Immature natural killer cell (primary cell): ENCODE measurements around the gene TRIO. TPM values are rescaled to one million over a fixed set of nuclear protein-coding genes. Genes with fewer than 3 reads are reported as not detected.
A peak's percentile ranks its signal among the peaks of the same experiment; 100 is the strongest.
"Not testable (repeated sequence)": the region's sequence is repeated elsewhere in the genome, so short reads cannot be mapped to it uniquely, and the experiment has no call there.

Experiments used
- DNase-seq, 3 donors: peaks; one replicate each; pipeline ENCODE4 v3.0.0; 2022; ENCODE audit warnings: mixed read lengths in 1 of 3
- H3K27ac Mint-ChIP-seq, 6 donors: one replicate each; pipeline ENCODE4 v1.8.0; 2020; ENCODE audit warnings: mixed read lengths in 6 of 6, mild to moderate bottlenecking in 5 of 6, inconsistent platforms in 4 of 6, moderate library complexity in 3 of 6
- H3K27me3 Mint-ChIP-seq, 3 donors: one replicate each; pipeline ENCODE4 v1.8.0; 2020 to 2021; ENCODE audit warnings: low read depth in 3 of 3, mild to moderate bottlenecking in 3 of 3, mixed read lengths in 3 of 3, moderate library complexity in 3 of 3, inconsistent platforms in 1 of 3
- H3K36me3 Mint-ChIP-seq, 3 donors: one replicate each; pipeline ENCODE4 v1.8.0; 2020; ENCODE audit warnings: mixed read lengths in 3 of 3, inconsistent platforms in 2 of 3, mild to moderate bottlenecking in 2 of 3
- H3K4me1 Mint-ChIP-seq, 2 donors: one replicate each; pipeline ENCODE4 v1.8.0; 2020; ENCODE audit warnings: inconsistent platforms in 2 of 2, mild to moderate bottlenecking in 2 of 2, mixed read lengths in 2 of 2, moderate library complexity in 1 of 2
- H3K4me3 Mint-ChIP-seq, 5 donors: one replicate each; pipeline ENCODE4 v1.8.0; 2020; ENCODE audit warnings: mild to moderate bottlenecking in 5 of 5, mixed read lengths in 5 of 5, inconsistent platforms in 3 of 5, moderate library complexity in 3 of 5
- H3K9me3 Mint-ChIP-seq, 6 donors: one replicate each; pipeline ENCODE4 v1.8.0; 2020; ENCODE audit warnings: mild to moderate bottlenecking in 6 of 6, mixed read lengths in 6 of 6, inconsistent platforms in 4 of 6, moderate library complexity in 3 of 6
- polyA plus RNA-seq, 3 donors: library from polyadenylated mRNA; unstranded; fragments of 300-500 nt; fragmentation: Illumina TruSeq; gene quantifications; one replicate each; pipeline ENCODE4 v1.2.3, GENCODE V29; 2021

TRIO gene
- polyA plus RNA-seq, 3 donors from 2014 or later: 0.70 to 2.3 (median 1.2) TPM

- H3K4me1 Mint-ChIP-seq, H3K9me3 Mint-ChIP-seq, H3K27ac Mint-ChIP-seq, H3K27me3 Mint-ChIP-seq, DNase-seq, H3K4me3 Mint-ChIP-seq: not testable (repeated sequence)
- H3K36me3 Mint-ChIP-seq: peaks cover 22 to 58% (median 32%) of the 10 kb centered on the region in 3 donors
These were observed 249.4 kb downstream of the TRIO start for GRCh38 chr5:14392552-14392951.

- peaks cover 0 to 3% (median 0%) of the 10 kb centered on the region in 3 donors for H3K27me3 Mint-ChIP-seq
- no peak for DNase-seq
- peaks cover 17 to 43% (median 32%) of the 10 kb centered on the region in 3 donors for H3K36me3 Mint-ChIP-seq
- no peaks in the 10 kb centered on the region for H3K9me3 Mint-ChIP-seq
- H3K4me3 Mint-ChIP-seq: no peak overlapping the region
- H3K4me1 Mint-ChIP-seq: no peaks in the 10 kb centered on the region
- H3K27ac Mint-ChIP-seq: no peak overlapping the region
These were observed 251.2 kb downstream of the TRIO start for GRCh38 chr5:14394365-14394764.

GRCh38 chr5:14395411-14395810 lies 252.3 kb downstream of the TRIO start:
- H3K27ac Mint-ChIP-seq: no peak overlapping the region
- H3K27me3 Mint-ChIP-seq: peaks cover 0 to 1% (median 0%) of the 10 kb centered on the region in 3 donors
- H3K4me1 Mint-ChIP-seq: no peaks in the 10 kb centered on the region
- H3K9me3 Mint-ChIP-seq: no peaks in the 10 kb centered on the region
- H3K4me3 Mint-ChIP-seq: no peak overlapping the region
- no peak for DNase-seq
- H3K36me3 Mint-ChIP-seq: peaks cover 8 to 33% (median 24%) of the 10 kb centered on the region in 3 donors

DNA sequence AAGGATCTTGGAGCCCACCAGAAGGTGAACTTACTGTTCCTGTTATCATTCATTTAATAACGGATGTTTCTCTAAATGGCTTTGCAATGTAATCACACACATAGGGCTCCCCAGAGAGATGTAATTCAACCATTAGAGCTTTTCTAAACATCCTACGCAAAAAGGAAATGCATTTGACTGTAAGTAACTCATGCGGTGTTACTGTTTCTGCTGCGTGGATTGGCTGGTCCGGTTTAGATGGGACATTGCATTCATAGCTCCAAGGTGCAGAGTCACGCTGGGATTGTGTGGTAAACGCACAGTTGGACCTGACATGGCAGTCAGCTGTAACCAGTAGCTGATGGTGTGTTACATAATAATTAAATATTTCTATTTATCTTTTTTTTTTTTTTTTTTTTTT lies 252.9 kb downstream of the TRIO start:
- Mint-ChIP-seq H3K36me3 (peaks cover 1 to 29% (median 21%) of the 10 kb centered on the region in 3 donors), H3K27me3 (peaks cover 0 to 1% (median 0%) of the 10 kb centered on the region in 3 donors), H3K27ac (no peak overlapping the region), H3K4me1 (no peaks in the 10 kb centered on the region), H3K4me3 (no peak overlapping the region), H3K9me3 (no peaks in the 10 kb centered on the region)
- DNase-seq: no peak

GRCh38 chr5:14396737-14397136 lies 253.6 kb downstream of the TRIO start:
- Mint-ChIP-seq H3K9me3 (no peaks in the 10 kb centered on the region), H3K36me3 (peaks cover 0 to 24% (median 15%) of the 10 kb centered on the region in 3 donors), H3K4me3 (no peak overlapping the region), H3K27ac (no peak overlapping the region), H3K27me3 (peaks cover 0 to 2% (median 1%) of the 10 kb centered on the region in 3 donors), H3K4me1 (no peaks in the 10 kb centered on the region)
- no peak for DNase-seq

DNA sequence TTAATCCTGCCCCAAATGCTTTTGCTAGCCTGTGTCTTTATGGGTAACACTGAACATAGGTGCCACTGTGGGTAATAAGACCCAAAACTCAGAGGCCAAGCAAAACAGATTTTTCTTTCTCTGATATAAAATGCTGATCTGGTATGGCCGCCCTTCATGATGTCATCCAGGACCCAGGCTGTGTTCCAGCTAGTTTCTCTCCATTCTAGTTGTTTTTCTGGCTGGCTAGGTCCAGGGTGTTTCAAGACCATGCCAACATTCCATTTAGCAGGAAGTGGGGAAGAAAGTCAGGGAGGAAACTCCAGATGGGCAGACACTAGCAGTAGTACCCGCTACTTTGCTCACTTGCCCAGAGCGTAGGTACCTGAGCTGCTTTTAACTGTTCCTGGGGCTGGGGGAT lies 254.6 kb downstream of the TRIO start:
- DNase-seq: no peak
- H3K4me1 Mint-ChIP-seq: peaks cover 0 to 7% of the 10 kb centered on the region in 2 donors
- no peak overlapping the region for H3K27ac Mint-ChIP-seq
- H3K36me3 Mint-ChIP-seq: peaks cover 2 to 19% (median 7%) of the 10 kb centered on the region in 3 donors
- peaks cover 0 to 7% (median 4%) of the 10 kb centered on the region in 6 donors for H3K9me3 Mint-ChIP-seq
- H3K4me3 Mint-ChIP-seq: no peak overlapping the region
- H3K27me3 Mint-ChIP-seq: peaks cover 2 to 5% (median 3%) of the 10 kb centered on the region in 3 donors

DNA sequence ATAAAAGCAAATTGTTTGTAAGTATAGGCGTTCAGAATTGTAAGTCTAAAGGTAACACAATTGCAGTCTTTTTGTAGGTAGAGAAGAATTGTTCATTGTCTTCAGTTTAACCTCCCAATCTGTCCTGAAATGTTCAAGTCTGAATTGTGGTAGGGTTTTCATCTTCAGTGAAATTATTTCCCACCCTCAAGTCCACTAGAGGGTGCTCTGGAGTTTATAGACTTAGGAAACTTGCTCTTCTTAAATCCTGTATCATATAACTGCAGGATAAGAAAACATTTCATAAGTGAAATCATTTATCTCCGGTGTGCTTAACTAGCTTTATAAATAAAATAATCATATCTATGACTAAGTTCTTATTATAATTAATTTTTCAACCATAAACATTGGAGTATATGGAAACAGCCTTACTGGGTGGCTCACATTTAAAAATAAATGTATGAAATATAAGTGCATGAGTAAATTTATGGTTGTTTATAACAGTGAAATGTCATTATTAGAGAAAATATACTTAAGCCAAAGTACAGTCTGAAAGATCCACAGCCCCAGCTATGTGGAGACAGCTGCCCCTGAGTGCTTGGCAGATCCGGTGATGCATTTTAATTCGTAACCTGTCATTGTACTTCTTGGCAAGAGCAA lies 256.0 kb downstream of the TRIO start:
- H3K4me1 Mint-ChIP-seq: peaks cover 3 to 7% of the 10 kb centered on the region in 2 donors
- H3K27me3 Mint-ChIP-seq: peaks cover 4 to 9% (median 8%) of the 10 kb centered on the region in 3 donors
- H3K27ac Mint-ChIP-seq: no peak overlapping the region
- H3K9me3 Mint-ChIP-seq: peaks cover 0 to 13% (median 5%) of the 10 kb centered on the region in 6 donors
- no peak overlapping the region for H3K4me3 Mint-ChIP-seq
- DNase-seq: peak in 2 of 3 donors; percentile 24 to 31
- peaks cover 3 to 13% (median 3%) of the 10 kb centered on the region in 3 donors for H3K36me3 Mint-ChIP-seq

DNA sequence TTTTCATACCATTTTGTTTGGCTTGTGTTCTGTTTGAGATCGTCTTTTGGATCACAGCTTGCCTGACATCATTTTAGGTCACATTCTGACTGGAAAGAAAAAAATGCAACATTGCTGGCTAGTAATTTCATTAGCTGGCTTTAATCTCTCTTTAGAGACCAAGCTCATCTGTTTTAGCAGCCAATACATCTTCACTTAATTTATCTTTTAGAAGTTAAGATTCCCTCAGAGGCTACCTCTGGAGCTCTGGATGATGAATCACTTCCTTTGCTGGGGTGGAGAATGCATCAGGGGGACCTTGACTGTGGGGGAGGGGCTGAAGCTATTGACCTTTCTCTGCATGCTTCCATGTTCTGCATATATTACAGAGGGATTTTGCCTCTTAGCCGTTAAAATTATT lies 256.9 kb downstream of the TRIO start:
- no peak overlapping the region for H3K27ac Mint-ChIP-seq
- no peak for DNase-seq
- peaks cover 0 to 14% (median 5%) of the 10 kb centered on the region in 6 donors for H3K9me3 Mint-ChIP-seq
- H3K4me3 Mint-ChIP-seq: no peak overlapping the region
- peaks cover 8 to 9% of the 10 kb centered on the region in 2 donors for H3K4me1 Mint-ChIP-seq
- peaks cover 3 to 12% (median 3%) of the 10 kb centered on the region in 3 donors for H3K36me3 Mint-ChIP-seq
- H3K27me3 Mint-ChIP-seq: peaks cover 5 to 9% (median 8%) of the 10 kb centered on the region in 3 donors

- Mint-ChIP-seq H3K27me3 (peaks cover 5 to 9% (median 8%) of the 10 kb centered on the region in 3 donors), H3K4me3 (no peak overlapping the region), H3K4me1 (peaks cover 8 to 9% of the 10 kb centered on the region in 2 donors), H3K9me3 (peaks cover 0 to 14% (median 5%) of the 10 kb centered on the region in 6 donors), H3K27ac (no peak overlapping the region), H3K36me3 (peaks cover 3 to 14% (median 3%) of the 10 kb centered on the region in 3 donors)
- no peak for DNase-seq
These were observed 257.5 kb downstream of the TRIO start for GRCh38 chr5:14400611-14401010.

DNA sequence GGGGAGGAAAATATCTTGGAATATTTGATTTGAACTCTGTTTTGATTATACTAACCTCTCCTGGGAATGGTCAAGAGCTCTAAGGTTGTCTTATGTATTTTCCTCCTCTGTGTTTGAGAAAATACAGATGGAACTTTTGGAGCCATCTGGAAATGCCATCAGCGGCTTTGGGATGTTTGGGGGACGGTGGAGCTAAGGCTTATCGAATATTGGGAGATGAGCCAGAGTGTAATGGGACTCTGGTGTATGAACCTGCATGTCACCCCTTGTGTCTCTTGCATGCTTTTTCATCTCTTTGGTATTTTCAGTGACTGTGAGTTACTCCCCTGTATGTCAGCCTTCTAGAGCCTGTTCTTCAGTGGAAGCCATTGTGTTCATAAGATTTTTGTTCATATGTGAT lies 258.5 kb downstream of the TRIO start:
- Mint-ChIP-seq H3K4me3 (no peak overlapping the region), H3K27ac (no peak overlapping the region), H3K36me3 (peaks cover 3 to 15% (median 3%) of the 10 kb centered on the region in 3 donors), H3K9me3 (peaks cover 0 to 14% (median 5%) of the 10 kb centered on the region in 6 donors), H3K27me3 (peaks cover 5 to 9% (median 8%) of the 10 kb centered on the region in 3 donors), H3K4me1 (peaks cover 8 to 9% of the 10 kb centered on the region in 2 donors)
- DNase-seq: no peak

- DNase-seq: no peak
- H3K9me3 Mint-ChIP-seq: peaks cover 0 to 14% (median 5%) of the 10 kb centered on the region in 6 donors
- H3K27ac Mint-ChIP-seq: peak overlapping the region; percentile 42 to 82 (median 65)
- H3K36me3 Mint-ChIP-seq: peaks cover 3 to 20% (median 3%) of the 10 kb centered on the region in 3 donors
- H3K4me3 Mint-ChIP-seq: peak overlapping the region in 1 of 5 donors; percentile 44
- H3K27me3 Mint-ChIP-seq: peaks cover 7 to 9% (median 8%) of the 10 kb centered on the region in 3 donors
- H3K4me1 Mint-ChIP-seq: peaks cover 8 to 9% of the 10 kb centered on the region in 2 donors
These were observed 259.3 kb downstream of the TRIO start for GRCh38 chr5:14402424-14402823.

- peaks cover 3 to 22% (median 3%) of the 10 kb centered on the region in 3 donors for H3K36me3 Mint-ChIP-seq
- peaks cover 0 to 14% (median 5%) of the 10 kb centered on the region in 6 donors for H3K9me3 Mint-ChIP-seq
- H3K27me3 Mint-ChIP-seq: peaks cover 6 to 9% (median 8%) of the 10 kb centered on the region in 3 donors
- H3K4me1 Mint-ChIP-seq: peaks cover 8 to 9% of the 10 kb centered on the region in 2 donors
- DNase-seq: no peak
- peak overlapping the region in 1 of 6 donors; percentile 84 for H3K27ac Mint-ChIP-seq
- no peak overlapping the region for H3K4me3 Mint-ChIP-seq
These were observed 261.6 kb downstream of the TRIO start for GRCh38 chr5:14404780-14405179.

DNA sequence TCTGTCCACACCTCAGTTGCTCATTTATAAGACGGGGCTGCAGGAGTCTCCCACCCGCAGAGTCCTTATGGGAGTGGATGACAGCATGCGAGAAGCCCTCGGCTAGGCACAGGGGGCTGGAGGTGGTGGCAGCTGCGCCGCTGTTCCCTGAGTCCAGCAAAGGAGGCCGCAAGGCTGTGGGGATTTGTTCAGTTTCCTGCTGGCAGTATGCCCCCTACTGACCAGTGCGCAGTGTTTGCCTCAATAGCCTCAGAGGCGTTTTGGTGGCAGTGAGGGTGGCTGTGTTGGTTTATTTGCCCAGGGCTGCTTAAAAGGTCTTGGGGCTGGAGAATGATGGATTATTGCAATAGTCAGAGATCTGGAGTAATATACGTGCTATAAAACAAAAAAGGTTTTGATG lies 262.1 kb downstream of the TRIO start:
- Mint-ChIP-seq H3K4me3 (no peak overlapping the region), H3K4me1 (peaks cover 8 to 9% of the 10 kb centered on the region in 2 donors), H3K9me3 (peaks cover 0 to 14% (median 5%) of the 10 kb centered on the region in 6 donors), H3K27ac (no peak overlapping the region), H3K27me3 (peaks cover 6 to 9% (median 8%) of the 10 kb centered on the region in 3 donors), H3K36me3 (peaks cover 4 to 24% (median 5%) of the 10 kb centered on the region in 3 donors)
- no peak for DNase-seq
